Neuron (in vitro differentiated cells): ENCODE data around the gene FHAD1.

Experiments
- H2AFZ ChIP-seq: one replicate; pipeline ENCODE4 v1.6.1; 2013; ENCODE audit warnings: low read depth, mild to moderate bottlenecking, inconsistent platforms, low read length, moderate library complexity
- H3K27me3 ChIP-seq: one replicate; pipeline ENCODE4 v1.6.1; 2013; ENCODE audit warnings: low read length; ENCODE audit not compliant: insufficient read depth
- H3K36me3 ChIP-seq: one replicate; pipeline ENCODE4 v1.6.1; 2013; ENCODE audit warnings: low read length; ENCODE audit not compliant: insufficient read depth
- H3K4me1 ChIP-seq: one replicate; pipeline ENCODE4 v1.6.1; 2013; ENCODE audit warnings: low read length; ENCODE audit not compliant: insufficient read depth
- H3K4me3 ChIP-seq: 2 replicates; pipeline ENCODE4 v1.5.1; 2013; ENCODE audit warnings: mild to moderate bottlenecking, low read length, moderate library complexity
- H3K9me3 ChIP-seq: one replicate; pipeline ENCODE4 v1.6.1; 2013; ENCODE audit warnings: low read length

Gene FHAD1

DNA sequence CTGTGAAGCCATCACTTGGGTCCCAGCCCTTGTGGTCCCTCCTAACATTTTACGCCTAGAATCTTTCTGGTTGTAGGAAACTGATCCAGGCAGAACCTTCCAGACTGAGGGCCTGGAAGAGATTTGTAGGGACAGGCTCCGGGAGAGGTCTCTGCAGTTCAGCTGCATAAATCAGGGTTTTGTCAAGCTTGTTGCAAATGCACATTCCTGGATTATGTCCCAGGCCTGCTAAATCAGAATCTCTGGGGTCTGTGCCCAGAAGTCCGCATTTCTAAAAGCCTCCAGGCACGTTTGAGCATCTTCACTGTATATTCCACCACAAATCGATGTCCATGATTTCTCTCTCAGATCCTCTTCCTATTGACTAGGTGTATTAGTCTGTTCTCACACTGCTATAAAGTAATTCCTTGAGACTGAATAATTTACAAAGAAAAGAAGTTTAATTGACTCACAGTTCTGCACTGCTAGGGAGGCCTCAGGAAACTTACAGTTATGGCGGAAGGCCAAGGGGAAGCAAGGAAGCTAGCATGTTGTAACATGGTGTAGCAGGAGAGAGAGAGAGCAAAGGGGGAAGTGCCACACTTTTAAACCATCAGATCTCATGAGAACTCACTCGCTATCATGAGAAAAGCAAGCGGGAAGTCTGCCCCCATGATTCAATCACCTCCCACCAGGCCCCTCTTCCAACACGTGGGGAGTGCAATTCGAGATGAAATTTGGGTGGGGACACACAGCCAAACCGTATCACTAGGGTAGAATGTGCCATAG is 1.2 kb upstream of the FHAD1 start:
- Histone ChIP-seq H3K4me3 (no peak overlapping the region), H3K36me3 (no peaks in the 10 kb centered on the region), H3K9me3 (peaks cover 3% of the 10 kb centered on the region), H3K4me1 (peaks cover 7% of the 10 kb centered on the region), H2AFZ (no peak overlapping the region), H3K27me3 (no peaks in the 10 kb centered on the region)

DNA sequence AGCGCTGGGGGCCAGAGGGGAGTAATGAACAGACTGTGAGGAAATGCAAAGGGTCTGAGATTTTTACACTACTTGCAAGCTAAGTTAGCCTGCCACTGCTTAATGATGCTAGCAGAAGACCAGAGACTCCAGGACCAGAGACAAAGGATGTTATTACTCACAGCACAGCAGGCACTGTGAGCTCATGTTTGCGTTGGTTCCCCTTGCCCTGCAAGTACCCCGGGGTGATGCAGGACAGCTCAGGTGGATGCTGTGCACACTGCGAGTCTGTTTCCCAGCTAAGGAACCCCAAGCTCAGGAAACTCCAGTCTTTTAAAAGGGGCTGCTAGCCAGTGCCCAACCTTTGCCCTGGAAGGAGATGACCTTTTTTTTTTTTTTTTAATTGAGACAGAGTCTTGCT is 1.2 kb downstream of the FHAD1 start:
- no peaks in the 10 kb centered on the region for H3K27me3 ChIP-seq
- H3K9me3 ChIP-seq, result peaks cover 6% of the 10 kb centered on the region
- H3K4me1 ChIP-seq, result peaks cover 19% of the 10 kb centered on the region
- no peaks in the 10 kb centered on the region for H3K36me3 ChIP-seq
- no peak overlapping the region for H3K4me3 ChIP-seq
- no peak overlapping the region for H2AFZ ChIP-seq

DNA sequence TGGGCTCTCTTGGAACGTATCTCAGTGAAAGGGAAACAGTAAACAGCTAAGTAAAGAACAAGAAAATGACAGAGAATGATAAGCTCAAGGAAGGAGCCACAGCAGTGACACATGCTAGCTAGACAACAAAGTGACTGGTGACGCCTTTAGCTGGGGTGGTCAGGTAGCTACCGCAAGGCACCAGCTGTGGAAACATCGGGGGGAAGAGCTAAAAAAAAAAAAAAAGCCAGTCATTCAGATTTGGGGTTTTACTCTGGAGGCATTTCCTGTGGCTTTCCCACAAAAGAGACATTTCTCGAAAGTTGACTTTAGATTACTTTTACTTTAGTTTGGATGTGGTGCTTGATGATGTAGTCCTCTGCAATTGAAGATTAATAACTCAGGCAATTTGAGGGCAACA is 2.1 kb downstream of the FHAD1 start:
- Histone ChIP-seq H3K9me3 (peaks cover 6% of the 10 kb centered on the region), H3K27me3 (no peaks in the 10 kb centered on the region), H3K36me3 (no peaks in the 10 kb centered on the region), H3K4me1 (peaks cover 22% of the 10 kb centered on the region), H3K4me3 (no peak overlapping the region), H2AFZ (no peak overlapping the region)

DNA sequence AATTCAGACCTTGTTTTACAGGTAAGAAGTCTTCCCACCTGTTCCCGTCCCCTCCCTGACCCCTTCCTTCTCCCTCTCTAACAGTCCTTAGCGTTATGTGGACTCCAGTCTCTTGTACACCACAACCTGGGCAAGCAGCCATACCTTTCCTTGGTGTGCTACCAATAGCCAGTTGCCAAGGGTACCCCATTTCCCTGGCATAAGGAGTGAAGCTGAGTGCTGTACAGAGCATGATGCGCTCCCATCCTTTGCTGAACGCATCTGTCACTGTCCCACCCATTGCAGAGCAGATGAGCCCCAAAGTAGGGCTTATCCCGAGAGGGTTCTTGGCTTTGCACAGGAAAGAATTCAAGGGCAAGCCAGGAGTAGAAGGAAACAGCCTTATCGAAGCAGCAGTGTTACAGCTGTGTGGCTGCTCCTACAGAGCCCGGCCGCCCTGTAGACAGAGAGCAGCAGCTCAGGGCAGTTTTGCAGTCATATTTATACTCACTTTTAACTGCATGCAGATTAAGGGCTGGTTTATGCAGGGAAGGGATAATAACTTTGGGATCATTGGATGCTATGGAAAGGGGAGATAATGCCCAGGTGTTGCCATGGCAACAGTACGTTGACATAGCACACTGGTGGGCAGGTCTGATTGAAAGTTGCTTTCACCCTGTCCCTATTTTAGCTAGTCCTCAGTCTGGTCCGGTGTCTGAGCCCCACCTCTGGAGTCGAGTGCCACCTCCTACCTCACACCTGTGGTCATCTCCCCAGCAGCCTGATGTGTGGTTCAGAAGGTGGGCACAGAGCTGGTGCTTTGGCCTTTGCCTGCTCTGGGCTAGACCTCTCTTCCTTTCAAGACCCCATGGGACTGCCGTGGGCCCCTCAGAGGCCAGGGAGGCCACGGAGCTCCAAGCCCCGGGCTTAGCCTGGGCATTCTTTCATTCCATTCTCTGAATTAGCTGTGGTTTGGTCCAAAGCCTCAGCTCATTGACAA is 5.1 kb downstream of the FHAD1 start:
- Histone ChIP-seq H3K36me3 (no peaks in the 10 kb centered on the region), H3K27me3 (no peaks in the 10 kb centered on the region), H3K9me3 (peaks cover 3% of the 10 kb centered on the region), H3K4me3 (no peak overlapping the region), H2AFZ (no peak overlapping the region), H3K4me1 (peaks cover 22% of the 10 kb centered on the region)

DNA sequence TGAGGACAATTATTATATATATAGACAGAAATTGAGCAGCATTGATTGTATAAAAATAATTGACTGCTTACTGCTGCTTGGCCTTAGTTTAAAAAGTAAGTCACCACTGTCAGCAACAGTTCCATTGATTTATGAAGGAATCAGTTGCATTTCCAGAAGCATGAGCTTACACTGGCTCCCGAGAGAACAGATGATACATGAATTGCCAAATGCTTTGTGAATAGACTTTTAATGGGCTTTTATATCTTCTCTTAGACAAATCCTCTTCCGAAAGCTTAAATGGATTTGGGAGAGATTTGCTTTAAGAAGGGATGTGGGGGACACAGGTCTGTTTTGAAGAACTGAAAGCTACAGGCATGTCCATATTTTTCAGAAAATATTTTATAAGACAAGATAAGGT is 7.5 kb downstream of the FHAD1 start:
- H3K4me3 ChIP-seq, result no peak overlapping the region
- peaks cover 15% of the 10 kb centered on the region for H3K4me1 ChIP-seq
- peaks cover 3% of the 10 kb centered on the region for H3K9me3 ChIP-seq
- no peaks in the 10 kb centered on the region for H3K27me3 ChIP-seq
- H2AFZ ChIP-seq, result no peak overlapping the region
- no peaks in the 10 kb centered on the region for H3K36me3 ChIP-seq

DNA sequence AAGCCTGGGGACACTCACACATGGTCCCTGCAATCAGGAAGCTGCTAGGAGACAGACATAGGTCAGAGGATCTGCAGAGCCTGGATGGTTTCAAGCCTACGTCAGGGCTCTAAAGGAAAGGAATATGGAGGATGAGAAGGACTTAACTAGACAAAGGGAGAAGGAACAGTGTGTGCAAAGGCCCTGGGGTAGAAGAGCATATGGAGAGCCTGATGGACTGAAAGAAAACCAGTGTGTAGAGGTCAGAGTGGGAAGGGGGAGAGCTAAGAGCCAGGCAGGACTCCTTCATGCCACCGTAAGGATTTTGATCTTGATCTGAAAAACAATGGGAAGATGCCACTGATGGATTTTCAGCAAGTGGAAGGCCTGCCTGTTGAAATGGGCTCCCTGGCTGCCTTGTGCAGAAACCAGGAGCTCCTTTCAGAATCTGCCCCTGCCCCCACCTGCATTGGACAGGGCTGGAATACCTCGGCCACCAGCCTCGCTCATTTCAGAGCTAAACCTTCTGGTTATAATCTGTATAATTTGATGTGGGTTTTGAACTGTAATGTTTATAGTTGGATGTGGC is 8.6 kb downstream of the FHAD1 start:
- Histone ChIP-seq H3K9me3 (peaks cover 3% of the 10 kb centered on the region), H3K4me3 (no peak overlapping the region), H3K4me1 (peaks cover 15% of the 10 kb centered on the region), H2AFZ (no peak overlapping the region), H3K27me3 (no peaks in the 10 kb centered on the region), H3K36me3 (no peaks in the 10 kb centered on the region)

DNA sequence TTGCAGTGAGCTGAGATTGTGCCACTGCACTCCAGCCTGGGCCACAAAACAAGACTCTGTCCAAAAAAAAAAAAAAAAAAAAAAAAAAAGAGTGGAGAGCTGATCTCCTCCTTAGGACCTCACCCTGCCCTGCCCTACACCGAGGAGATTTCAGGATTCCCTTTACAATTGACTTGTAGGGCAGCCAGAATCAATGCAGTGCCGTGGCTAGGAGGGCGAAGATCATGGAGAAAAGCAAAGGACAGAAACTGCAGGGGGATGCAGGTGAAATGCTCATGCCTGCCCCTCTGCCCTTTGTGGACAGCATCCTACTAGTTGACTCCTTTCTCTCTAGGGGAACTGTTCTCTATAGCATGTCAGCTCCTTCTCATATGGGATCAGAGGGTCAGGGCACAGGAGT is 9.6 kb downstream of the FHAD1 start:
- Histone ChIP-seq H3K4me1 (peaks cover 15% of the 10 kb centered on the region), H3K36me3 (no peaks in the 10 kb centered on the region), H3K27me3 (no peaks in the 10 kb centered on the region), H2AFZ (no peak overlapping the region), H3K4me3 (no peak overlapping the region), H3K9me3 (peaks cover 3% of the 10 kb centered on the region)

DNA sequence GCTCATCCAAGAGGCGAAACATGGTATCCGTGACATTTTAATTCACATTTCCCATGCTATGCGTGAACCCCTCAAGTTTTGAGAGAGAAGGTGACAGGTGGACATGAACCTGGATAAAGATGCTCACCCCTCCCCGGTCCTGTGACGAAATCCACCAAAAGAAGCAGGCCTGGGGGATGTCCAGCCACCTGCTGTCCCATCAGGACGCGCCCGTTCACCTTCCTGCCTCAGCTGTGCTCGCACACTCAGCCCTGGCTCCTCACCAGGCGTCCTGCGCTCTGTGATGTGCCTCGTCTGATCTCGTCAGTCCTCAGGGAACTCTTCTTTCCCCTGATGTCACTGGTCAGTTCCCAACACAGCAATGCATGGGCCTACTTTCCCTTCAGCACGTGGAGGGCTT is 10.3 kb downstream of the FHAD1 start:
- no peak overlapping the region for H3K4me3 ChIP-seq
- H3K27me3 ChIP-seq, result no peaks in the 10 kb centered on the region
- no peaks in the 10 kb centered on the region for H3K36me3 ChIP-seq
- H3K9me3 ChIP-seq, result no peaks in the 10 kb centered on the region
- H2AFZ ChIP-seq, result no peak overlapping the region
- peaks cover 11% of the 10 kb centered on the region for H3K4me1 ChIP-seq

DNA sequence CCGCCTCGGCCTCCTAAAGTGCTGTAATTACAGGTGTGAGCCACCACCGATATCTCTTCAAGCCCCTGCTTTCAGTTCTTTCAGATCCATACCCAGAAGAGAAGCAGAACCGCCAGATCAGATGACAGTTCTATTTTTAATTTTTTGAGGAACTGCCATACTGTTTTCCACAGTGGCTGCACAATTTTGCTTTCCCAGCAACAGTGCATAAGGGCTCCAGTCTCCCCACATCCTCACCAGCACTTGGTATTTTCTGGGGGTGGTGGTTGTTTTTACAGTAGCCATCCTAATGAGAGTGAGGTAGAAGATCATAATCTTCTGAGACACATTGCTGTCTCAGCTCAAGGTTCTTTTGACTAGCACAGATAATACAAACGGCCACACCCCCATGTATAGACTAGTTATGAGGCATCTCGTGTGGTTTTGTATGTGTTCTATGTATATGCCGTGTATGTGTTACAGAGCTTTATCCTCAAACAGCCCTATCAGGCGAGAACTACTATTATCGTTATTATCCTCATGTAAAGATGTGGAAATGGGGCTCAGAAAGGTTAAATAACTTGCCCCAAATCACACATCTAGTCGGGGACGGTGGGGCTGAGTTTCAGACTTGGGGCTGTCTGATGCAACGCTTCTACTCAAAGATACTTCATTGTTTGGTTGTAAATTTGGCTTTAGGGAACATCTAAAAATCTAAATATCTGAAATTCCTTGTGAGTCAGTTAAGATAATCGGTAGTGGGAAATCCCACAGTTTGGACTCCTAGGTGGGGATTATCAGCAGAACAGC is 12.0 kb downstream of the FHAD1 start:
- Histone ChIP-seq H3K9me3 (no peaks in the 10 kb centered on the region), H3K4me3 (no peak overlapping the region), H3K4me1 (no peaks in the 10 kb centered on the region), H2AFZ (no peak overlapping the region), H3K27me3 (no peaks in the 10 kb centered on the region), H3K36me3 (no peaks in the 10 kb centered on the region)

DNA sequence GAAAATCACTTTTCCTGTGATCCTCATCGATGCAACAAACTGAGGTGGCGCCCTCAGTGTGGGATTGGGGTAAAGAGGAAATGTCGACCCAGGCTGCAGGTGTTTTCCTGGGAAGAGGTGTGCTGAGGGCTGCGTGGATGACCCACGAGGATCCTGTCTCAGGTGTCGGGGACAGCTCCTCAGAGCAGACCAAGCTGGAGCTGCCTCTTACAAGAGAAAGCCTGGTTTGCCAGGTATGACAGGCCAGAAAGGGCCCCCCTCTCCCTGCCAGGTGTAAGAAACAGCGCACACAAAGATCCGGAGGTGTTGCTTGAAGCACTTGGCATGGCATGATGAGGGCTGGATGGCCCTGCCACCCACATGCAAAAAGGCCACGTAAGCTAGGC is 12.6 kb downstream of the FHAD1 start:
- no peaks in the 10 kb centered on the region for H3K27me3 ChIP-seq

DNA sequence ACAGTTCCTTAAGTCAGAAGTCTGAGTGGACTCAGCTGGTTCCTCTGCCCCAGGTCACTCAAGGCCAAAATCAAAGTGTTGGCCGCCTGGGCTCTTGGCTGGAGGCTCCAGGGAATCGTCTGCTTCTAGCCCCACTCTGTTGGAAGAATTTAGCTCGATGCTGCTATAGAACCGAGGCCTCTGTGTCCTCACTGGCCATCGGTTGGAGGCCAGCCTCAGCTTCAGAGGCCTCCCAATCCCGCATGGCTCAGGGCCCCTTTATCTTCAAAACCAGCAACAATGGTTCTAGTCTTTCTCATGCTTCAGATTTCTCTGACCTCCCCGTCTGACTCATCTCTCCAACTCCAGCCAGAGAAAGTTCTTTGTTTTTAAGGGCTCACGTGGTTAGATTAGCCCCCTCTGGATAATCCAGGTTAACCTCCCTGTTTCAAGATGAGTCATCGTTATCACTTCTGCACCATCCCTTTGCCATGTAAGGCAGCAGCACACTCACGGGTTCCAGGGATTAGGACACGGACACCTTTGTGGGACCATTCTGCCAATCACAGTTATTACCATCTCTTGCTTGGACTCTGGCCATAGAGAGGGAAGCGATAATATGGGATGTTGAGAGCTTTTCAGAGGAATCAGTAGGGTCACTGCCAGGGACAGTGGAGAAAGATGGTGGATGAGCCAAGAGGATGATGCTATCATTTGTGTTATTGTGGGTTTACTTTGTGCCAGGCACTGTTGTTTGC is 13.6 kb downstream of the FHAD1 start:
- no peak overlapping the region for H2AFZ ChIP-seq
- H3K9me3 ChIP-seq, result no peaks in the 10 kb centered on the region
- H3K4me1 ChIP-seq, result no peaks in the 10 kb centered on the region
- H3K27me3 ChIP-seq, result no peaks in the 10 kb centered on the region
- no peak overlapping the region for H3K4me3 ChIP-seq
- H3K36me3 ChIP-seq, result no peaks in the 10 kb centered on the region

More for the DNA sequence above, 12.6 kb downstream of the FHAD1 start:
- Histone ChIP-seq H3K36me3 (no peaks in the 10 kb centered on the region), H2AFZ (no peak overlapping the region), H3K4me1 (no peaks in the 10 kb centered on the region), H3K9me3 (no peaks in the 10 kb centered on the region), H3K4me3 (no peak overlapping the region)
